ENCODE results near the gene DOCK1.

- TF ChIP-seq CTCF (IDR thresholded peaks at IDR 0.05): no peak
- no peak for TF ChIP-seq MEF2A (IDR thresholded peaks at IDR 0.05; ENCODE audit: borderline replicate concordance, low read depth)
- TF ChIP-seq, protein P1, sequence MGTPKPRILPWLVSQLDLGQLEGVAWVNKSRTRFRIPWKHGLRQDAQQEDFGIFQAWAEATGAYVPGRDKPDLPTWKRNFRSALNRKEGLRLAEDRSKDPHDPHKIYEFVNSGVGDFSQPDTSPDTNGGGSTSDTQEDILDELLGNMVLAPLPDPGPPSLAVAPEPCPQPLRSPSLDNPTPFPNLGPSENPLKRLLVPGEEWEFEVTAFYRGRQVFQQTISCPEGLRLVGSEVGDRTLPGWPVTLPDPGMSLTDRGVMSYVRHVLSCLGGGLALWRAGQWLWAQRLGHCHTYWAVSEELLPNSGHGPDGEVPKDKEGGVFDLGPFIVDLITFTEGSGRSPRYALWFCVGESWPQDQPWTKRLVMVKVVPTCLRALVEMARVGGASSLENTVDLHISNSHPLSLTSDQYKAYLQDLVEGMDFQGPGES (IDR thresholded peaks at IDR 0.05; ENCODE audit: low read depth, low read length): no peak
- TF ChIP-seq RCOR1 (IDR thresholded peaks at IDR 0.05; ENCODE audit: low read length): no peak
- no peak for TF ChIP-seq POLR2AphosphoS5 (IDR thresholded peaks at IDR 0.05; ENCODE audit: low read depth, low read length)
- TF ChIP-seq TEAD4 (IDR thresholded peaks at IDR 0.05; ENCODE audit: borderline replicate concordance, insufficient read depth): no peak
- TF ChIP-seq, protein P2, sequence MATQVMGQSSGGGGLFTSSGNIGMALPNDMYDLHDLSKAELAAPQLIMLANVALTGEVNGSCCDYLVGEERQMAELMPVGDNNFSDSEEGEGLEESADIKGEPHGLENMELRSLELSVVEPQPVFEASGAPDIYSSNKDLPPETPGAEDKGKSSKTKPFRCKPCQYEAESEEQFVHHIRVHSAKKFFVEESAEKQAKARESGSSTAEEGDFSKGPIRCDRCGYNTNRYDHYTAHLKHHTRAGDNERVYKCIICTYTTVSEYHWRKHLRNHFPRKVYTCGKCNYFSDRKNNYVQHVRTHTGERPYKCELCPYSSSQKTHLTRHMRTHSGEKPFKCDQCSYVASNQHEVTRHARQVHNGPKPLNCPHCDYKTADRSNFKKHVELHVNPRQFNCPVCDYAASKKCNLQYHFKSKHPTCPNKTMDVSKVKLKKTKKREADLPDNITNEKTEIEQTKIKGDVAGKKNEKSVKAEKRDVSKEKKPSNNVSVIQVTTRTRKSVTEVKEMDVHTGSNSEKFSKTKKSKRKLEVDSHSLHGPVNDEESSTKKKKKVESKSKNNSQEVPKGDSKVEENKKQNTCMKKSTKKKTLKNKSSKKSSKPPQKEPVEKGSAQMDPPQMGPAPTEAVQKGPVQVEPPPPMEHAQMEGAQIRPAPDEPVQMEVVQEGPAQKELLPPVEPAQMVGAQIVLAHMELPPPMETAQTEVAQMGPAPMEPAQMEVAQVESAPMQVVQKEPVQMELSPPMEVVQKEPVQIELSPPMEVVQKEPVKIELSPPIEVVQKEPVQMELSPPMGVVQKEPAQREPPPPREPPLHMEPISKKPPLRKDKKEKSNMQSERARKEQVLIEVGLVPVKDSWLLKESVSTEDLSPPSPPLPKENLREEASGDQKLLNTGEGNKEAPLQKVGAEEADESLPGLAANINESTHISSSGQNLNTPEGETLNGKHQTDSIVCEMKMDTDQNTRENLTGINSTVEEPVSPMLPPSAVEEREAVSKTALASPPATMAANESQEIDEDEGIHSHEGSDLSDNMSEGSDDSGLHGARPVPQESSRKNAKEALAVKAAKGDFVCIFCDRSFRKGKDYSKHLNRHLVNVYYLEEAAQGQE (IDR thresholded peaks at IDR 0.05; ENCODE audit: low read depth, low read length): no peak
These were observed 559.3 kb downstream of the DOCK1 start for GRCh38 chr10:127464561-127464960.

Measured in SK-N-SH (cell line).